ENCODE results near the gene LRP4.

GRCh38 chr11:46896719-46897406 lies 21.5 kb downstream of the LRP4 start:
- TF ChIP-seq CTCF (IDR thresholded peaks at IDR 0.05 in 8 of 11, conservative IDR thresholded peaks at IDR 0.05 in 3 of 11) (peak in 3 of 11 experiments; percentile 7 to 15 (median 8)), POLR2A (IDR thresholded peaks at IDR 0.05) (no peak)

Data from spleen (tissue), 7 donors.